HG03460 (cell line): ENCODE results near the gene WFIKKN1.

Experiments used
- ATAC-seq: cut with Tn5 transposase; IDR thresholded peaks from one replicate; pipeline ENCODE4 v1.9.1; 2021; ENCODE audit not compliant: unreplicated experiment

The WFIKKN1 gene

GRCh38 chr16:683396-684070, 52.7 kb downstream of the WFIKKN1 start:
- ATAC-seq = no peak
